MCF 10A (cell line): ENCODE measurements around the gene ERC2. TPM values are rescaled to one million over a fixed set of nuclear protein-coding genes. Genes with fewer than 3 reads are reported as not detected.
A peak's percentile ranks its signal among the peaks of the same experiment; 100 is the strongest.

Source experiments
- BruUV-seq: library from RNA; stranded (reverse); fragments of 400-500 nt; replicated peaks from 2 replicates; lab custom pipeline; 2021; lab: Mats Ljungman, UMichigan
- CTCF ChIA-PET: fragments of 300-600 bp; sonication (Branson Sonifier 250); formaldehyde crosslinking; extraction: SDS; loops from one replicate; lab custom pipeline; 2021; ENCODE audit warnings: antibody characterized with exemption, inconsistent platforms; lab: Yijun Ruan, JAX
- POLR2A ChIA-PET: fragments of 300-600, 350-650 bp; sonication (Branson Sonifier 250); formaldehyde crosslinking; extraction: SDS; loops from one replicate; lab custom pipeline; 2020; ENCODE audit warnings: antibody characterized with exemption, inconsistent platforms; lab: Yijun Ruan, JAX
- DNase-seq: peaks from one replicate; pipeline ENCODE4 v3.0.0-alpha.2; 2018; ENCODE audit not compliant: unreplicated experiment
- H3K27ac Mint-ChIP-seq: one replicate; pipeline ENCODE4 v1.8.0; 2022; ENCODE audit warnings: mild to moderate bottlenecking, low read depth, mixed read lengths; ENCODE audit not compliant: unreplicated experiment
- H3K27me3 Mint-ChIP-seq: one replicate; pipeline ENCODE4 v1.8.0; 2022; ENCODE audit warnings: mixed read lengths; ENCODE audit not compliant: insufficient read depth, unreplicated experiment
- H3K36me3 Mint-ChIP-seq: one replicate; pipeline ENCODE4 v1.8.0; 2022; ENCODE audit warnings: mild to moderate bottlenecking, moderate library complexity, mixed read lengths; ENCODE audit not compliant: insufficient read depth, unreplicated experiment
- H3K4me1 Mint-ChIP-seq: one replicate; pipeline ENCODE4 v1.8.0; 2022; ENCODE audit warnings: mixed read lengths; ENCODE audit not compliant: insufficient read depth, unreplicated experiment
- H3K4me3 Mint-ChIP-seq: one replicate; pipeline ENCODE4 v1.8.0; 2022; ENCODE audit warnings: mild to moderate bottlenecking, moderate library complexity, mixed read lengths; ENCODE audit not compliant: unreplicated experiment
- H3K9me3 Mint-ChIP-seq: one replicate; pipeline ENCODE4 v1.8.0; 2022; ENCODE audit warnings: mixed read lengths; ENCODE audit not compliant: unreplicated experiment
- intact Hi-C: fragments of 100-400 bp; cut with micrococcal nuclease; formaldehyde crosslinking; loops from 2 replicates; pipeline ENCODE4 v1.14.1; 2022
- total RNA-seq: library from RNA; stranded (reverse); gene quantifications from 2 replicates; pipeline ENCODE4 v1.2.3, GENCODE V29; 2022
- TF ChIP-seq, protein P1 (sequence below): fragments of 200-600 bp; IDR thresholded peaks from one replicate; pipeline ENCODE4 v1.8.0; 2022; ENCODE audit warnings: antibody characterized with exemption, mild to moderate bottlenecking; ENCODE audit not compliant: unreplicated experiment

ERC2 gene
- total RNA-seq, 1 experiment from 2014 or later: 0.42 TPM

DNA sequence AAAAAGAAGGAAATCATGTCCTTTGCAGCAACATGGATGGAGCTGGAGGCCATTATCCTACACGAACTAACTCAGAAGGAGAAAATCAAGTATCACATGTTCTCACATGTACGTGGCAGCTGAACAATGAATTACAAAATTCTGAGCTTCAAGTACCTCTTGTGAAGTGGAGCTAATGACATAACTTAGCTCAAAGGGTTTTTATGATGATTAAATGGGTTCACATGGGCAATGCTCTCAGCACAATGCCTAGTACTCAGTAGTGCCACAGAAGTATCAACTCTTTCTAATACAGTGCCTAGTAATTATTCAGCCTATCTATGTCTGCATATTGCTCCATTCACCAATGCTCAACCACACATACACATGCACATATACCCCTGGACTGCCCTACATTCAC lies 573.7 kb downstream of the ERC2 start:
- BruUV-seq: no TSS peak
- no peaks in the 10 kb centered on the region for H3K9me3 Mint-ChIP-seq
- H3K27me3 Mint-ChIP-seq: no peaks in the 10 kb centered on the region
- ChIA-PET POLR2A (no interaction called here), CTCF (interaction anchor here (0.6 to 1.2 kb wide), 4 partner anchors 357 to 417 kb away, joined by 3 to 5 read pairs (median 3); no protein-coding TSS in a partner anchor)
- intact Hi-C loops: loop anchor here (5.0 to 10.0 kb wide), 4 partner anchors 730 to 1042 kb away; no protein-coding TSS in a partner anchor
- no peak overlapping the region for H3K27ac Mint-ChIP-seq
- H3K4me3 Mint-ChIP-seq: no peak overlapping the region
- H3K36me3 Mint-ChIP-seq: no peaks in the 10 kb centered on the region
- TF ChIP-seq, protein P1, sequence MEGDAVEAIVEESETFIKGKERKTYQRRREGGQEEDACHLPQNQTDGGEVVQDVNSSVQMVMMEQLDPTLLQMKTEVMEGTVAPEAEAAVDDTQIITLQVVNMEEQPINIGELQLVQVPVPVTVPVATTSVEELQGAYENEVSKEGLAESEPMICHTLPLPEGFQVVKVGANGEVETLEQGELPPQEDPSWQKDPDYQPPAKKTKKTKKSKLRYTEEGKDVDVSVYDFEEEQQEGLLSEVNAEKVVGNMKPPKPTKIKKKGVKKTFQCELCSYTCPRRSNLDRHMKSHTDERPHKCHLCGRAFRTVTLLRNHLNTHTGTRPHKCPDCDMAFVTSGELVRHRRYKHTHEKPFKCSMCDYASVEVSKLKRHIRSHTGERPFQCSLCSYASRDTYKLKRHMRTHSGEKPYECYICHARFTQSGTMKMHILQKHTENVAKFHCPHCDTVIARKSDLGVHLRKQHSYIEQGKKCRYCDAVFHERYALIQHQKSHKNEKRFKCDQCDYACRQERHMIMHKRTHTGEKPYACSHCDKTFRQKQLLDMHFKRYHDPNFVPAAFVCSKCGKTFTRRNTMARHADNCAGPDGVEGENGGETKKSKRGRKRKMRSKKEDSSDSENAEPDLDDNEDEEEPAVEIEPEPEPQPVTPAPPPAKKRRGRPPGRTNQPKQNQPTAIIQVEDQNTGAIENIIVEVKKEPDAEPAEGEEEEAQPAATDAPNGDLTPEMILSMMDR: no peak
- DNase-seq: no peak
- peaks cover 7% of the 10 kb centered on the region for H3K4me1 Mint-ChIP-seq

DNA sequence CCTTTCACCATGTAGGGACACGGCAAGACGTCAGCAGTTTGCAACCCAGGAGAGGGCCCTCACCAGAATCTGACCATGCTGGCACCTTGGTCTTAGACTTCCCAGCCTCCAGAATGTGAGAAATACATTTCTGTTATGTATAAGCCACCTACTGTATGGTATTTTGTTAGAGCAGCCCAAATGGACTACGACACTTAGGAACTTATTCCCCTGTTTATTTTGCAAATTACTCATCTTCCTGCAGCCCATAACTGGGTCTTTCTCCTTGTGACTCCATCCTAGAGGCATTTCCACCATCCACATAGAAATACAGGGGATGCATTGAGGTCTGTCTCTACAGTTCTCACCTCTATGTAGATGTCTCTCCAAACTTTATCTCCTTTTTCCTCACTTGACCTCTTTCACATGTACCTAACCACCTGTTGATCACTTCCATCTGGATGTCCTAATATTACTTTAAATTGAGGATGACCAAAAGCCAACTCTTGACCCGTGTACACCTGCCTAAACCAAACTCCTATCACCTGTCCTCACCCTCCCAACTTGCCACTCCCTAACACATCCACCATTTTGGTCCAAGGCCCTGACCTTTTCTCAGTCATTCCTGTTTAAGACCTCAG lies 575.1 kb downstream of the ERC2 start:
- Mint-ChIP-seq H3K4me1 (peaks cover 7% of the 10 kb centered on the region), H3K27ac (no peak overlapping the region), H3K4me3 (no peak overlapping the region), H3K9me3 (no peaks in the 10 kb centered on the region), H3K36me3 (no peaks in the 10 kb centered on the region), H3K27me3 (no peaks in the 10 kb centered on the region)
- intact Hi-C loops: loop anchor here (10.0 kb wide), 1 partner anchor 728 kb away; no protein-coding TSS in a partner anchor
- BruUV-seq: no TSS peak
- DNase-seq: peak; percentile 18
- ChIA-PET POLR2A (no interaction called here), CTCF (interaction anchor here (0.6 to 1.5 kb wide), 3 partner anchors 8 to 712 kb away, joined by 3 to 6 read pairs (median 4); no protein-coding TSS in a partner anchor)
- TF ChIP-seq, protein P1: no peak

DNA sequence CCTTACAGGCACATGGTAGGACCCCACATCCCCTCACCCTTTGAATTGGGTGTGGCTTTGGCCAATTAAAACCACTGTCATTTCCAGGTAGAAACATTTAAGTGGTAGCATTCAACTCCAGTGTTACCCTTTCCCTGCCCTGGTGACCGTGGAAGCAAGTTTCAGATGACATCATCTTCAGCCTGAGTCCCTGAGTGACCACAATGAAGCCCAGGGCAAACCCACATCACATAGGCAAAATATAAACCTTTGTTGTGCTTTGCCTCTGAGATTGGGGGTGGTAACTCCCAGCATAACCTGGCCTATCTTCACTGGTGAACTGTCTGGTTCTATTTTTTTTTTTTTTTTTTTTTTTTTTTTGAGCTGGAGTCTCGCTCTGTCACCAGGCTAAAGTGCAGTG lies 577.2 kb downstream of the ERC2 start:
- Mint-ChIP-seq H3K27me3 (no peaks in the 10 kb centered on the region), H3K27ac (no peak overlapping the region), H3K4me3 (no peak overlapping the region), H3K36me3 (no peaks in the 10 kb centered on the region), H3K9me3 (no peaks in the 10 kb centered on the region), H3K4me1 (peaks cover 8% of the 10 kb centered on the region)
- DNase-seq: no peak
- POLR2A ChIA-PET: no interaction called here
- CTCF ChIA-PET: interaction anchor here (0.6 to 0.7 kb wide), 2 partner anchors 532 to 1054 kb away, joined by 3 read pairs; no protein-coding TSS in a partner anchor
- no TSS peak for BruUV-seq
- intact Hi-C loops: loop anchor here (10.0 kb wide), 1 partner anchor 726 kb away; no protein-coding TSS in a partner anchor
- TF ChIP-seq, protein P1: no peak

DNA sequence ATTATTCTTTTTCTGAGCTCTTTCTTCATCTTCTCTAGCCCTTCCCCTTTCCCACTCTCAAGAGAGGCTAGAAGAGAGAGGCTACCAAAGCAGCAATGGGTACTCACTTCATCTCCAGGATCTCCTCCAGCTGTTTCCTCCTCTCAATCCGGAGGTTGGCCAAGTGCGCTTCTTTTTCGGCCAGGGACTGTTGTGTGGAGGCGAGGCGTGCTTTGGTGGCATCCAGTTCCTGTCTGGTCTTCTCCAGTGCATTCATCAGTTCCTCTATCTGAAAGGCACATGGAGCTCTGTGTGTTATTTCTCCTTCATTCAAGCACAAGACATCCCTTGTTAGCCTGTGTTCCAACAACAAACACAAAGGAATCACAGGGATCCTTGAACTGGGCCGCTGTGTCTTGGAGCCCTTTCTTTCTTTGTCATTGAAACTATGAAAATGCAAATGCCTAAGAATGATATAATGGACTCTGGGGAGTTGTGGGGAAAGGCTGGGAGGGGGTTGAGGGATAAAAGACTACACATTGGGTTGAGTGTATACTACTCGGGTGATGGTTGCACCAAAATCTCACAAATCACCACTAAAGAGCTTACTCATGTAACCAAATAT lies 579.9 kb downstream of the ERC2 start:
- peaks cover 25% of the 10 kb centered on the region for H3K4me1 Mint-ChIP-seq
- no peak overlapping the region for H3K27ac Mint-ChIP-seq
- intact Hi-C loops: loop anchor here (10.0 kb wide), 1 partner anchor 246 kb away; no protein-coding TSS in a partner anchor
- POLR2A ChIA-PET: interaction anchor here (0.7 kb wide), 1 partner anchor 149 kb away, joined by 3 read pairs; no protein-coding TSS in a partner anchor
- DNase-seq: no peak
- TF ChIP-seq, protein P1: no peak
- H3K36me3 Mint-ChIP-seq: no peaks in the 10 kb centered on the region
- no TSS peak for BruUV-seq
- H3K9me3 Mint-ChIP-seq: no peaks in the 10 kb centered on the region
- CTCF ChIA-PET: interaction anchor here (0.6 to 1.5 kb wide), 4 partner anchors 8 to 351 kb away, joined by 3 to 7 read pairs (median 3); no protein-coding TSS in a partner anchor
- H3K27me3 Mint-ChIP-seq: no peaks in the 10 kb centered on the region
- no peak overlapping the region for H3K4me3 Mint-ChIP-seq
